ENCODE results near the gene GOT1. TPM values are rescaled to one million over a fixed set of nuclear protein-coding genes. Genes with fewer than 3 reads are reported as not detected.

Gene GOT1
- total and polyA plus RNA-seq, 2 experiments from 2014 or later, result 36.8 to 37.7 TPM

- no peak for ATAC-seq
- H3K27ac Mint-ChIP-seq, result no peak overlapping the region
These were observed 34.0 kb downstream of the GOT1 start for GRCh38 chr10:99396471-99396870.

GRCh38 chr10:99395750-99396445 lies 34.5 kb downstream of the GOT1 start:
- H3K79me2 ChIP-seq (replicated peaks; ENCODE audit: insufficient read depth), result no peaks in the 10 kb centered on the region
- H3K9me2 ChIP-seq (ENCODE audit: insufficient read depth), result no peaks in the 10 kb centered on the region
- H3K9me3 Mint-ChIP-seq, result no peaks in the 10 kb centered on the region
- H4K20me1 ChIP-seq (replicated peaks; ENCODE audit: insufficient read depth), result no peaks in the 10 kb centered on the region
- no peaks in the 10 kb centered on the region for H3K27me3 ChIP-seq (ENCODE audit: insufficient read depth)
- no peak overlapping the region for H3K27ac ChIP-seq (ENCODE audit: low read depth)
- H3K27ac Mint-ChIP-seq, result no peak overlapping the region; the same call in 1 of the 2 replicates
- peaks cover 6% of the 10 kb centered on the region; the same call in 1 of the 2 replicates for H3K36me3 ChIP-seq (ENCODE audit: insufficient read depth)
- H3K27me3 Mint-ChIP-seq (ENCODE audit: insufficient read depth, low read depth, poor library complexity), result peaks cover 2% of the 10 kb centered on the region
- peaks cover 47% of the 10 kb centered on the region for H3K4me1 Mint-ChIP-seq
- H3K4me3 ChIP-seq, result no peak overlapping the region
- peaks cover 34% of the 10 kb centered on the region; the same call in 2 of the 3 replicates for H3K36me3 Mint-ChIP-seq (ENCODE audit: low read depth)
- H3K4me2 ChIP-seq, result peak overlapping the region; percentile 36; the same call in 1 of the 2 replicates
- H3K4me3 Mint-ChIP-seq, result no peak overlapping the region; the same call in 2 of the 3 replicates
- no peak for ATAC-seq
- no peak overlapping the region for H2AFZ ChIP-seq
- peaks cover 33% of the 10 kb centered on the region for H3K4me1 ChIP-seq (ENCODE audit: insufficient read depth)
- no peak for DNase-seq (ENCODE audit: low spot score)
- no peaks in the 10 kb centered on the region for H3F3A ChIP-seq (replicated peaks; ENCODE audit: low read depth)
- TF ChIP-seq REST (IDR thresholded peaks at IDR 0.05; ENCODE audit: unreplicated experiment), result no peak
- no peak for TF ChIP-seq POLR2AphosphoS5 (IDR thresholded peaks at IDR 0.05; ENCODE audit: low read depth)
- no peak for TF ChIP-seq ZNF114 (CRISPR knock-in tag; IDR thresholded peaks at IDR 0.05)
- TF ChIP-seq EZH2 (IDR thresholded peaks at IDR 0.05; ENCODE audit: low read depth, unreplicated experiment), result no peak
- TF ChIP-seq CREB1 (CRISPR knock-in tag; IDR thresholded peaks at IDR 0.05; ENCODE audit: low read depth), result no peak
- TF ChIP-seq, protein P1, sequence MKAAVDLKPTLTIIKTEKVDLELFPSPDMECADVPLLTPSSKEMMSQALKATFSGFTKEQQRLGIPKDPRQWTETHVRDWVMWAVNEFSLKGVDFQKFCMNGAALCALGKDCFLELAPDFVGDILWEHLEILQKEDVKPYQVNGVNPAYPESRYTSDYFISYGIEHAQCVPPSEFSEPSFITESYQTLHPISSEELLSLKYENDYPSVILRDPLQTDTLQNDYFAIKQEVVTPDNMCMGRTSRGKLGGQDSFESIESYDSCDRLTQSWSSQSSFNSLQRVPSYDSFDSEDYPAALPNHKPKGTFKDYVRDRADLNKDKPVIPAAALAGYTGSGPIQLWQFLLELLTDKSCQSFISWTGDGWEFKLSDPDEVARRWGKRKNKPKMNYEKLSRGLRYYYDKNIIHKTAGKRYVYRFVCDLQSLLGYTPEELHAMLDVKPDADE (IDR thresholded peaks at IDR 0.05), result no peak
- no peak for TF ChIP-seq STAT1 (IDR thresholded peaks at IDR 0.05; ENCODE audit: unreplicated experiment)

More at GRCh38 chr10:99396471-99396870, 34.0 kb downstream of the GOT1 start:
- H3K4me3 Mint-ChIP-seq, result no peak overlapping the region
- Histone ChIP-seq H3K4me2 (peak overlapping the region; percentile 36; the same call in 1 of the 2 replicates), H3K36me3 (ENCODE audit: insufficient read depth) (peaks cover 6% of the 10 kb centered on the region; the same call in 1 of the 2 replicates), H3F3A (replicated peaks; ENCODE audit: low read depth) (no peaks in the 10 kb centered on the region), H4K20me1 (replicated peaks; ENCODE audit: insufficient read depth) (0 out of 2 replicates have a peak, but pooled peaks cover under 1% of the 10 kb centered on the region), H3K79me2 (replicated peaks; ENCODE audit: insufficient read depth) (no peaks in the 10 kb centered on the region), H3K27me3 (ENCODE audit: insufficient read depth) (no peaks in the 10 kb centered on the region), H3K9me2 (ENCODE audit: insufficient read depth) (no peaks in the 10 kb centered on the region), H2AFZ (no peak overlapping the region), H3K4me3 (no peak overlapping the region), H3K4me1 (ENCODE audit: insufficient read depth) (peaks cover 33% of the 10 kb centered on the region), H3K27ac (ENCODE audit: low read depth) (no peak overlapping the region)
- H3K27me3 Mint-ChIP-seq (ENCODE audit: insufficient read depth, low read depth, poor library complexity), result peaks cover 2% of the 10 kb centered on the region
- TF ChIP-seq, protein P1 (IDR thresholded peaks at IDR 0.05), result no peak
- TF ChIP-seq ZNF331 (CRISPR knock-in tag; IDR thresholded peaks at IDR 0.05; ENCODE audit: low read depth) (no peak), ZNF114 (CRISPR knock-in tag; IDR thresholded peaks at IDR 0.05) (no peak)
- DNase-seq (ENCODE audit: low spot score), result no peak
- peaks cover 47% of the 10 kb centered on the region for H3K4me1 Mint-ChIP-seq
- peaks cover 38% of the 10 kb centered on the region; the same call in 2 of the 3 replicates for H3K36me3 Mint-ChIP-seq (ENCODE audit: low read depth)
- no peaks in the 10 kb centered on the region for H3K9me3 Mint-ChIP-seq
